ENCODE results near the gene DDR2. TPM values are rescaled to one million over a fixed set of nuclear protein-coding genes. Genes with fewer than 3 reads are reported as not detected.
A peak's percentile ranks its signal among the peaks of the same experiment; 100 is the strongest.
"Not testable (repeated sequence)": the region's sequence is repeated elsewhere in the genome, so short reads cannot be mapped to it uniquely, and the experiment has no call there.

DDR2 gene
- total RNA-seq, 2 experiments from 2014 or later = 0.15 to 0.18 TPM

- DNase-seq = no peak
- Mint-ChIP-seq H3K27ac (no peak overlapping the region), H3K4me1 (no peaks in the 10 kb centered on the region), H3K36me3 (ENCODE audit: low read depth) (no peaks in the 10 kb centered on the region), H3K9me3 (no peaks in the 10 kb centered on the region), H3K27me3 (peaks cover 4% of the 10 kb centered on the region), H3K4me3 (no peak overlapping the region)
- ChIA-PET POLR2A (no interaction called here), CTCF (no interaction called here)
Observed at GRCh38 chr1:162772571-162773154, 140.4 kb downstream of the DDR2 start.

GRCh38 chr1:162774007-162774406 lies 141.7 kb downstream of the DDR2 start:
- Mint-ChIP-seq H3K36me3 (ENCODE audit: low read depth) (no peaks in the 10 kb centered on the region), H3K27me3 (peaks cover 4% of the 10 kb centered on the region), H3K4me3 (no peak overlapping the region), H3K27ac (no peak overlapping the region), H3K9me3 (no peaks in the 10 kb centered on the region), H3K4me1 (no peaks in the 10 kb centered on the region)
- ChIA-PET CTCF (no interaction called here), POLR2A (no interaction called here)
- DNase-seq = no peak

GRCh38 chr1:162779043-162779442 lies 146.8 kb downstream of the DDR2 start:
- Mint-ChIP-seq H3K9me3 (no peaks in the 10 kb centered on the region), H3K27ac (no peak overlapping the region), H3K4me3 (no peak overlapping the region), H3K27me3 (peaks cover 12% of the 10 kb centered on the region), H3K4me1 (no peaks in the 10 kb centered on the region), H3K36me3 (ENCODE audit: low read depth) (no peaks in the 10 kb centered on the region)
- ChIA-PET CTCF (no interaction called here), POLR2A (no interaction called here)
- DNase-seq = no peak

GRCh38 chr1:162782671-162783070 lies 150.4 kb downstream of the DDR2 start:
- H3K4me3 Mint-ChIP-seq = no peak overlapping the region
- no peak for DNase-seq
- no peaks in the 10 kb centered on the region for H3K4me1 Mint-ChIP-seq
- no peak overlapping the region for H3K27ac Mint-ChIP-seq
- no peaks in the 10 kb centered on the region for H3K9me3 Mint-ChIP-seq
- H3K36me3 Mint-ChIP-seq (ENCODE audit: low read depth) = no peaks in the 10 kb centered on the region
- ChIA-PET CTCF (no interaction called here), POLR2A (no interaction called here)
- peaks cover 12% of the 10 kb centered on the region for H3K27me3 Mint-ChIP-seq

DNA sequence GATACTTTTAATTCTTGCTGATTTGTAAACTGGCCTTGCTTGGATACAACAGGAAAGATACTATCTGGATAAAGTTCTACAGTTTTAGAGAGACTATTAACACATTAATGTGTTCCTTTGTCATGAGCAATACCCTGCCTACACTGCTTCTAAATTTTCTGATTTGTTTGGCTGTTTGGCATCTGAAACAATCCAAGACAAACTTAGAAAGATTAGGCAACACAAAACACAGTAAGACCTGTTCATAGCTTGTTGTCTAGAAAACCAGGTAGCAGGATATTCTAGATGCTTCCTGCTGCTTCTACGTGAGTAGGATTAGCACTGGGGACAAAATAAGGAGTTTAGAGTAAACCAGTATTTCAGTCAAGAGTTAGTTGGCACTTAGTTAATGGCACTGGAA lies 152.7 kb downstream of the DDR2 start:
- H3K27ac Mint-ChIP-seq; DNase-seq; H3K4me1 Mint-ChIP-seq; CTCF ChIA-PET; H3K9me3 Mint-ChIP-seq; H3K4me3 Mint-ChIP-seq; H3K36me3 Mint-ChIP-seq (ENCODE audit: low read depth); POLR2A ChIA-PET: not testable (repeated sequence)
- peaks cover 12% of the 10 kb centered on the region for H3K27me3 Mint-ChIP-seq

DNA sequence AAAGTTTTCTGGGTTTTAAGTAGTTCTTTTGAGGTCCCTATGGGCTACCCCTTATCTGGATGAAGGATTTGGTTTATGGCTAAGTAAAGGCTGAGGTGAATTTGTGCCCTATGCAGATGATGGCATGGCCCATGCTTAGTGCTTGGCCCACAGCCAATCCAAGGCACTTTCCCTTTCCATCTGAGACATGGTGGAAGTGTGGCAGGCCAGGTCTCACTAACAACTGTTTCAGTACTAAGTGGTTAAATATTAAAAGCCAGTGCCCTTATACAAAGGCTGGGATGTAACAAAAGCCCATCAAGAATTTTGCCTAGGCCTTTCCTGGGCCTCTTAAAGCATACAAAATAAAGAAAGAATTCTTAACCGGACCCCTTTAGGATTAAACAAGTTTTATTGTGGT lies 156.5 kb downstream of the DDR2 start:
- H3K27me3 Mint-ChIP-seq; H3K27ac Mint-ChIP-seq; H3K9me3 Mint-ChIP-seq; POLR2A ChIA-PET; DNase-seq; H3K36me3 Mint-ChIP-seq (ENCODE audit: low read depth); H3K4me3 Mint-ChIP-seq; CTCF ChIA-PET: not testable (repeated sequence)
- H3K4me1 Mint-ChIP-seq = peaks cover 12% of the 10 kb centered on the region

DNA sequence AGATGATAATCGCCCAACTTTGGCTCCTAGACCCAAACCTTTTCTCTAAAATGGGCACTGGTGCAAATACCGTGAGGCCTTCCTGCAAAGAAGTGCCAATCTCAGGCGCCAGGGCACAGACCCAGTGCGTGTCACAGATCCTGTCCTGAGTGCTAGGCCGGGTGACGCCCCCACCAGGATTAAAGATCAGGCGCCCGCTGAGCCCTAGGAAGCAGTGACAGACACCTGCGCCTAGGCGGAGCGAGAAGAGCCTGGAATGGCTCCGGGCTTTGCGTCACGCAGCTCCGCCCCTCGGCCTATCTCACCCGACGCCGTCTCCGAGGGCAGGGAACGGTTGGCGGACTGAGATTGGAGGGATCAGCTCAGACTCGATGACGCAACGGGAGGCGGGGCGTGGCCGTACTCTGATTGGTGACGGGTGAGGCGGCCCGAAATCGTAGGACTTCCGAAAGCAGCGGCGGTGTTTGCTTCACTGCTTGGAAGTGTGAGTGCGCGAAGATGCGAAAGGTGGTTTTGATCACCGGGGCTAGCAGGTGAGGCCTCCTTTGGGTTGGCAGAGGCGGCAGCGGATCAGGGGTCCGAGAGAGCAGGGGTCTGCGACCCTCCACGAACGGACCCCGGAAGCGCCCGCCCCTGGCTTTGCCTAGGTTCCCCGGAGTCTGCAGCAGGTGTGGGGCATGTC lies 158.2 kb downstream of the DDR2 start, which contains the start of gene HSD17B7:
TSS of gene HSD17B7 (plus strand) at position 400 of the 682 bp plus-strand sequence. CDS start at position 499, 99 bp downstream.
- Mint-ChIP-seq H3K4me1 (peaks cover 15% of the 10 kb centered on the region), H3K4me3 (peak within 1 kb of the TSS; percentile 86), H3K36me3 (ENCODE audit: low read depth) (peaks cover 10% of the 10 kb centered on the region), H3K27ac (peak within 1 kb of the TSS; percentile 91)
- peak; percentile 79 for DNase-seq
- POLR2A ChIA-PET, H3K27me3 Mint-ChIP-seq, CTCF ChIA-PET, H3K9me3 Mint-ChIP-seq: not testable (repeated sequence)

DNA sequence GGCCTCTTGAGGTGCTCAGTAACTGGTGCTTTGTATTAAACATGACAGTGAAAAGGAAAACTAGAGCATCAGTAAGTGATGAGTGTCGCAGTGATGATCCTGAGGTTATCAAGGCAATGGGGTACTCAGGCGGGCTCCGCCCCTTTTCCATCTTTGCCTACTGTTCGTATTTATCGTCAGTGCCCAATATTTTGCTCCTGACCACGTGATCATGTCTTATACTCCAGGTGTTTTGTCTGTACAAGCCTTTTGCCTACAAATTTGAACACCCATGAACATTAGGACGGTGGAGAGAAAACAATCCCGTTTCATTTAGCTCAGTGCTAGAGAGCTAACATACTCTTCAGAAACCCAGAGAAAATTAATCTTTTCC lies 158.7 kb downstream of the DDR2 start:
- POLR2A ChIA-PET, DNase-seq: not testable (repeated sequence)

DNA sequence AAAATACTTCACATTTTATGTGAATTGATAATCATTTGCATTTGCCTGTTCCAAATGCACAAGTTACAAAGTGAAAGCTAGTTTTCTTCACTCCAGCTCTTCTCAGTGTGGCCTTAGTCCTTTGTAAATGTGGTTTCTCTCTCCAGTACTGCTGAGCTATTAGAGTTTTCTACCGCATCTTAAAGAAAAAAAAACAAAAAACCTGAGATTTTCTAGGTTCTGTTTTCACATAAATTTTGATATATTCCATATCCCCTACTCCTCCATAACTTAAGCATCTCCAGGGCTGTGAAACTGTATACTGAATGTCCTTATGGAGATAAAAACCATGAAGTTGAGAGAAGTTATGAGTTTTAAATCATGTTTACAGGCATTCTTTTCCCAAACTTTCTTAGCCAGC lies 162.0 kb downstream of the DDR2 start:
- POLR2A ChIA-PET, H3K27me3 Mint-ChIP-seq: not testable (repeated sequence)

More for the DNA sequence above, 158.7 kb downstream of the DDR2 start:
- H3K4me1 Mint-ChIP-seq = peaks cover 15% of the 10 kb centered on the region
- H3K4me3 Mint-ChIP-seq = peak overlapping the region; percentile 86
- H3K9me3 Mint-ChIP-seq, CTCF ChIA-PET, H3K27me3 Mint-ChIP-seq: not testable (repeated sequence)
- peak overlapping the region; percentile 91 for H3K27ac Mint-ChIP-seq
- H3K36me3 Mint-ChIP-seq (ENCODE audit: low read depth) = peaks cover 10% of the 10 kb centered on the region

DNA sequence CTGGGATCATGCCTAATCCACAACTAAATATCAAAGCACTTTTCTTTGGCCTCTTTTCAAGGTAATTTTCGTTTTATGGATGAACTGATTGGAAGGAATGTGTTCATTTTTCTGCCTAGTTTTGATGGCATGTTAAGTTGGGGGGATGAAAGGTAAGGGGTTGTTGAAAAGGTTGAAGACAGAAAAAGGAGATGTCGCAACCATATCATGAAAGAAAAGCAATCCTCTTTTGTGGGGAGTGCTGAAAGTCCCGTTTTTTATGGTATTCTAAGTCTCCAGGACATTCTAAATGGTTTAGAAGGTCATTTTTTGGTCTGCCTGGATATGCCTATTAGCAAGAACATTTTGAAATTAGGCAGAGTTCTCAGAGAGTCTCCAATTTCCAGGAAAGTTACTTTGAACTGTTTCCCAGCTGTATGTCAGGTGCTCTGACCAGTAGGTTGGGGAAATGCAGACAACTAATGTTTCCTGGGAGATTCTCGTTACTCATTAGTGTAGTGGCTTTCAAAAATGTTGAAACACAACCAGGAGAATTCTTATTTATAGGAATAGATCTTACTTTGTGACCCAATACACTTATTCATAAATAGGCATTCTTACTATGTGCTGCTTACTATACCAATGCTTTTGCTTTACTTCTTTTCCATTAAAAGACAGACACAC lies 164.5 kb downstream of the DDR2 start:
- H3K27ac Mint-ChIP-seq, H3K4me3 Mint-ChIP-seq, CTCF ChIA-PET, DNase-seq, POLR2A ChIA-PET, H3K27me3 Mint-ChIP-seq, H3K9me3 Mint-ChIP-seq: not testable (repeated sequence)
- peaks cover 54% of the 10 kb centered on the region for H3K36me3 Mint-ChIP-seq (ENCODE audit: low read depth)
- peaks cover 15% of the 10 kb centered on the region for H3K4me1 Mint-ChIP-seq

More for the DNA sequence above, 162.0 kb downstream of the DDR2 start:
- DNase-seq, H3K27ac Mint-ChIP-seq, CTCF ChIA-PET, H3K9me3 Mint-ChIP-seq, H3K4me3 Mint-ChIP-seq: not testable (repeated sequence)
- Mint-ChIP-seq H3K4me1 (peaks cover 18% of the 10 kb centered on the region), H3K36me3 (ENCODE audit: low read depth) (peaks cover 33% of the 10 kb centered on the region)

- H3K36me3 Mint-ChIP-seq (ENCODE audit: low read depth) = peaks cover 66% of the 10 kb centered on the region
- POLR2A ChIA-PET, H3K4me3 Mint-ChIP-seq, H3K27me3 Mint-ChIP-seq, DNase-seq, H3K27ac Mint-ChIP-seq, H3K9me3 Mint-ChIP-seq, H3K4me1 Mint-ChIP-seq: not testable (repeated sequence)
- CTCF ChIA-PET = interaction anchor here (0.8 kb wide), 1 partner anchor 187 kb away, joined by 3 read pairs; no protein-coding TSS in a partner anchor
Observed at GRCh38 chr1:162799995-162800830, 167.9 kb downstream of the DDR2 start.

- POLR2A ChIA-PET, H3K27ac Mint-ChIP-seq, H3K27me3 Mint-ChIP-seq, H3K4me3 Mint-ChIP-seq, DNase-seq, H3K4me1 Mint-ChIP-seq, CTCF ChIA-PET, H3K9me3 Mint-ChIP-seq: not testable (repeated sequence)
- peaks cover 74% of the 10 kb centered on the region for H3K36me3 Mint-ChIP-seq (ENCODE audit: low read depth)
Observed at GRCh38 chr1:162807503-162807902, 175.2 kb downstream of the DDR2 start.

DNA sequence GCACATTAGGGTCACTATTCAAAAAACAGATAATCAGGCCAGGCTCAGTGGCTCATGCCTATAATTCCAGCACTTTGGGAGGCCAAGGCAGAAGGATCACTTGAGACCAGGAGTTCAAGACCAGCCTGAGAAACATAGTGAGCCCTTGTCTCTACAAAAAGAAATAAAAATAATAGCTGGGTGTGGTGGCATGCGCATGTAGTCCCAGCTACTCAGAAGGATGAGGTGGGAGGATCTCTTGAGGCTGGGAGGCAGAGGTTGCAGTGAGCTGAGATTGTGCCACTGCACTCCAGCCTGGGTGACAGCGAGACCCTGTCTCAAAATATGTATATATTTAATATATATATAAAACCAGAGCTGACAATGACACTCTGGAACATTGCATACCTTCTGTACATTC lies 180.1 kb downstream of the DDR2 start:
- DNase-seq, POLR2A ChIA-PET, H3K4me1 Mint-ChIP-seq, CTCF ChIA-PET, H3K27me3 Mint-ChIP-seq, H3K4me3 Mint-ChIP-seq, H3K27ac Mint-ChIP-seq, H3K9me3 Mint-ChIP-seq: not testable (repeated sequence)
- peaks cover 37% of the 10 kb centered on the region for H3K36me3 Mint-ChIP-seq (ENCODE audit: low read depth)
